H1 (cell line): ENCODE results near the gene PRKAG3. TPM values are rescaled to one million over a fixed set of nuclear protein-coding genes. Genes with fewer than 3 reads are reported as not detected.

ENCODE experiments used
- CTCF ChIA-PET: fragments of 300-600 bp; sonication (Branson Sonifier 250); formaldehyde crosslinking; loops from one replicate; lab custom pipeline; 2021; ENCODE audit not compliant: partially characterized antibody; lab: Charles Lee
- POLR2A ChIA-PET: fragments of 300-600 bp; sonication (Branson Sonifier 250); formaldehyde crosslinking; loops from one replicate; lab custom pipeline; 2021; ENCODE audit warnings: inconsistent platforms; ENCODE audit not compliant: partially characterized antibody; lab: Charles Lee
- DNase-seq, 2 experiments: peaks; one replicate each; pipeline versions ENCODE4 v3.0.0 to v3.0.0-alpha.2; 2010 to 2022; ENCODE audit warnings: low spot score in 2 of 2, low read depth in 1 of 2, mixed read lengths in 1 of 2
- FAIRE-seq: peaks from 2 replicates; lab custom pipeline; 2011; peaks lifted over from hg19 to GRCh38; lab: Jason Lieb, UNC
- H2AFZ ChIP-seq: 2 replicates; pipeline ENCODE4 v1.8.1; 2012; ENCODE audit warnings: low read length, inconsistent platforms
- H2AK5ac ChIP-seq: 2 replicates; pipeline ENCODE4 v1.6.1; 2013; ENCODE audit warnings: low read depth, low read length
- H2BK120ac ChIP-seq: replicated peaks from 2 replicates; pipeline ENCODE3; 2013; ENCODE audit warnings: low read depth, low read length, inconsistent platforms
- H2BK12ac ChIP-seq: 2 replicates; pipeline ENCODE4 v1.6.1; 2013; ENCODE audit warnings: low read depth, low read length
- H2BK15ac ChIP-seq: 2 replicates; pipeline ENCODE4 v1.6.1; 2013; ENCODE audit warnings: low read length
- H2BK20ac ChIP-seq: 2 replicates; pipeline ENCODE4 v1.6.1; 2013; ENCODE audit warnings: low read length
- H2BK5ac ChIP-seq: 2 replicates; pipeline ENCODE4 v1.6.1; 2013; ENCODE audit warnings: low read depth, low read length
- H3K14ac ChIP-seq: 2 replicates; pipeline ENCODE4 v1.6.1; 2013; ENCODE audit warnings: inconsistent platforms; ENCODE audit not compliant: insufficient read length
- H3K18ac ChIP-seq: 2 replicates; pipeline ENCODE4 v1.6.1; 2013; ENCODE audit warnings: low read length; ENCODE audit errors: extremely low read depth
- H3K23ac ChIP-seq: 2 replicates; pipeline ENCODE4 v1.6.1; 2013; ENCODE audit warnings: inconsistent platforms; ENCODE audit not compliant: insufficient read length
- H3K23me2 ChIP-seq: 2 replicates; pipeline ENCODE4 v1.6.1; 2013; ENCODE audit warnings: low read depth, low read length
- H3K27ac ChIP-seq: 2 replicates; pipeline ENCODE4 v1.6.1; 2011; ENCODE audit warnings: low read depth, low read length, inconsistent platforms
- H3K27me3 ChIP-seq, 4 experiments: replicated peaks in 1 of 4; 1 replicate in 1 of 4; 2 replicates in 3 of 4; pipeline versions ENCODE4 v1.6.1 to v1.8.1; 2011 to 2013; ENCODE audit warnings: low read length in 3 of 4, mild to moderate bottlenecking in 3 of 4, inconsistent platforms in 2 of 4, mixed read lengths in 2 of 4, moderate library complexity in 1 of 4; ENCODE audit not compliant: control insufficient read depth in 3 of 4, insufficient read depth in 3 of 4; ENCODE audit errors: extremely low read depth in 1 of 4
- H3K36me3 ChIP-seq, 4 experiments: 2 replicates each; pipeline versions ENCODE4 v1.6.1 to v1.8.1; 2011 to 2013; ENCODE audit warnings: mild to moderate bottlenecking in 4 of 4, low read length in 3 of 4, moderate library complexity in 2 of 4, control low read depth in 1 of 4, inconsistent platforms in 1 of 4; ENCODE audit not compliant: insufficient read depth in 4 of 4, control insufficient read depth in 2 of 4
- H3K4ac ChIP-seq: replicated peaks from 2 replicates; pipeline ENCODE3; 2013; ENCODE audit warnings: low read length, low read depth, mixed read lengths, inconsistent platforms; ENCODE audit not compliant: insufficient read length
- H3K4me1 ChIP-seq, 4 experiments: replicated peaks in 1 of 4; 1 replicate in 1 of 4; 2 replicates in 3 of 4; pipeline versions ENCODE4 v1.6.1 to v1.8.1; 2011 to 2013; ENCODE audit warnings: low read length in 3 of 4, inconsistent platforms in 2 of 4, mixed read lengths in 1 of 4; ENCODE audit not compliant: insufficient read depth in 4 of 4, control insufficient read depth in 3 of 4
- H3K4me2 ChIP-seq, 2 experiments: 2 replicates each; pipeline versions ENCODE4 v1.6.1 to v1.8.1; 2011 to 2013; ENCODE audit warnings: low read depth in 2 of 2, low read length in 2 of 2, control low read depth in 1 of 2, inconsistent platforms in 1 of 2, mild to moderate bottlenecking in 1 of 2; ENCODE audit not compliant: insufficient read depth in 1 of 2
- H3K4me3 ChIP-seq, 4 experiments: fragments of 200-600, 300-600 bp in 1 of 4; sonication (generic), shearing (Covaris generic), sonication (Bioruptor Twin) in 1 of 4; 2 replicates each; pipeline versions ENCODE4 v1.5.1 to v1.8.1; 2011 to 2016; ENCODE audit warnings: low read length in 4 of 4, low read depth in 3 of 4, control low read depth in 2 of 4, inconsistent platforms in 2 of 4, mild to moderate bottlenecking in 2 of 4, mixed read lengths in 1 of 4, moderate library complexity in 1 of 4; ENCODE audit not compliant: insufficient read depth in 2 of 4; ENCODE audit errors: extremely low read depth in 1 of 4
- H3K56ac ChIP-seq: replicated peaks from 2 replicates; pipeline ENCODE3; 2013; ENCODE audit warnings: low read depth, mild to moderate bottlenecking, mixed read lengths, low read length, inconsistent platforms; ENCODE audit not compliant: insufficient read length
- H3K79me1 ChIP-seq: 2 replicates; pipeline ENCODE4 v1.6.1; 2013; ENCODE audit warnings: low read depth, low read length, control low read depth
- H3K79me2 ChIP-seq, 2 experiments: 2 replicates each; pipeline versions ENCODE4 v1.6.1 to v1.8.1; 2012 to 2013; ENCODE audit warnings: low read length in 2 of 2, mild to moderate bottlenecking in 2 of 2, inconsistent platforms in 1 of 2; ENCODE audit not compliant: insufficient read depth in 2 of 2, control insufficient read depth in 1 of 2
- H3K9ac ChIP-seq, 4 experiments: replicated peaks in 1 of 4; 1 replicate in 1 of 4; 2 replicates in 3 of 4; pipeline versions ENCODE4 v1.6.1 to v1.8.1; 2011 to 2013; ENCODE audit warnings: low read depth in 3 of 4, low read length in 3 of 4, control low read depth in 2 of 4, mild to moderate bottlenecking in 2 of 4, moderate library complexity in 2 of 4, inconsistent platforms in 1 of 4; ENCODE audit errors: extremely low read depth in 1 of 4
- H3K9me3 ChIP-seq, 2 experiments: 2 replicates each; pipeline versions ENCODE4 v1.6.1 to v1.8.1; 2012 to 2013; ENCODE audit warnings: mild to moderate bottlenecking in 2 of 2, moderate library complexity in 2 of 2, control low read depth in 1 of 2, inconsistent platforms in 1 of 2, low read depth in 1 of 2, low read length in 1 of 2, mixed read lengths in 1 of 2; ENCODE audit not compliant: insufficient read depth in 2 of 2
- H4K20me1 ChIP-seq, 2 experiments: replicated peaks in 1 of 2; 2 replicates each; pipeline versions ENCODE3 to v1.8.1; 2011 to 2013; ENCODE audit warnings: inconsistent platforms in 2 of 2, low read length in 2 of 2, mild to moderate bottlenecking in 1 of 2; ENCODE audit not compliant: insufficient read depth in 2 of 2, control insufficient read depth in 1 of 2
- H4K5ac ChIP-seq: 2 replicates; pipeline ENCODE4 v1.6.1; 2013; ENCODE audit warnings: low read length, low read depth, mixed read lengths, inconsistent platforms; ENCODE audit not compliant: insufficient read length
- H4K8ac ChIP-seq: 2 replicates; pipeline ENCODE4 v1.8.0; 2013; ENCODE audit warnings: mild to moderate bottlenecking, moderate library complexity, low read length, inconsistent platforms; ENCODE audit not compliant: insufficient read depth; ENCODE audit errors: extremely low read depth
- H4K91ac ChIP-seq: replicated peaks from 2 replicates; pipeline ENCODE3; 2013; ENCODE audit warnings: low read length, mixed read lengths, inconsistent platforms; ENCODE audit not compliant: insufficient read length
- JUND ChIP-seq: IDR thresholded peaks from 2 replicates; pipeline ENCODE4 v1.6.1; 2011; ENCODE audit warnings: mild to moderate bottlenecking, improper control_type of control experiment, low read length
- MAFK ChIP-seq: IDR thresholded peaks from 2 replicates; pipeline ENCODE4 v1.6.1; 2012; ENCODE audit warnings: low read depth, mild to moderate bottlenecking, improper control_type of control experiment, low read length
- NRF1 ChIP-seq: IDR thresholded peaks from 2 replicates; pipeline ENCODE4 v1.6.1; 2011; ENCODE audit warnings: mild to moderate bottlenecking, low read depth, low read length, improper control_type of control experiment
- POU5F1 ChIP-seq: IDR thresholded peaks from 2 replicates; pipeline ENCODE4 v1.6.1; 2011; ENCODE audit warnings: low read depth, mild to moderate bottlenecking, low read length, moderate library complexity
- WGBS, 2 experiments: shearing (Covaris generic) in 1 of 2; methylation state at CpG; one replicate each; pipeline versions ENCODE4 v1.1.6 to v1.1.7; 2013 to 2015; ENCODE audit warnings: low lambda C conversion rate in 2 of 2, mixed read lengths in 2 of 2, inconsistent platforms in 1 of 2, low coverage in 1 of 2, missing lambda C conversion rate in 1 of 2; ENCODE audit not compliant: insufficient replicate concordance in 2 of 2, insufficient coverage in 1 of 2, insufficient read length in 1 of 2; ENCODE audit errors: extremely low coverage in 1 of 2, missing lambda C conversion rate in 1 of 2; 5-methylcytosine and 5-hydroxymethylcytosine counted together
- polyA plus RNA-seq, 7 experiments: library from polyadenylated mRNA; depleted of rRNA in 3 of 7; stranded (reverse) in 5 of 7; unstranded in 2 of 7; fragments of >200 nt in 5 of 7; fragments of 200-250 nt in 2 of 7; gene quantifications; 1 replicate in 5 of 7; 2 replicates in 1 of 7; 4 replicates in 1 of 7; pipeline versions ENCODE4 v1.2.1 to v1.2.3, GENCODE V29; 2011 to 2013; ENCODE audit warnings: missing spikeins in 2 of 7, mixed read lengths in 2 of 7
- total RNA-seq: library from RNA; stranded (reverse); fragmentation: NEBNext Ultra II Directional; extraction: Animal tissue kit (Norgen Biotek cat#: 25700); gene quantifications from 2 replicates; pipeline ENCODE4 v1.2.1, GENCODE V29; 2021

PRKAG3 gene
- total and polyA plus RNA-seq, 2 of the 8 experiments (the other 6 are each of a cell fraction or from before 2014, with no cell fraction given): not detected

DNA sequence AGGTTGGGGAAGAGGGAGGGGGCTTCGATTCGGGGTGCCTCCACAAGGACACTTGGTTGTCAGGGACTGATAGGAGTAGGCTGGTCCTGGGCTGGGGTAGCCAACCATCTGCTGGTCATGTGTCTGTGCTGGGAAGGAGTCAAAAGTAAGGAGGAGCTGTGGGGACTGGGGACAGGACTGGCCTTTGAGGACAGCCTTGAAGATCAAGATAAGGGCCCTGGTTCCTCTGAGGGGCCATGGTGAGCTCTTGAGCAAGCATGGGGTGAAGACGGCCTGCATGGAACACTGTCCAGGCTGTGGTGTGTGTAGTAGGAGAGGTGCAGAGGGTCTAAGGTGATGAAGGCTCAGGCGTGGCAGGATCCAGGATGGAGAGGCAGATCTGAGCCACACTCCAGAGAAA is 47.9 kb downstream of the PRKAG3 start:
- Histone ChIP-seq H3K36me3 (no peaks in the 10 kb centered on the region), H3K9me3 (no peaks in the 10 kb centered on the region), H3K56ac (no peak overlapping the region), H3K18ac (no peak overlapping the region), H2BK120ac (no peak overlapping the region), H3K27ac (no peak overlapping the region), H4K20me1 (peaks cover 0 to 3% of the 10 kb centered on the region in 2 experiments), H4K8ac (no peak overlapping the region), H2BK12ac (no peak overlapping the region), H4K5ac (no peak overlapping the region), H2AK5ac (no peak overlapping the region), H3K4me2 (no peak overlapping the region), H2BK15ac (no peak overlapping the region), H3K79me2 (no peaks in the 10 kb centered on the region), H3K14ac (no peak overlapping the region), H3K79me1 (no peaks in the 10 kb centered on the region), H3K4me1 (peaks cover 0 to 2% (median under 1%) of the 10 kb centered on the region in 4 experiments; a peak in 1 of 7 replicates), H3K4ac (no peak overlapping the region), H2AFZ (no peak overlapping the region), H4K91ac (no peak overlapping the region), H2BK5ac (no peak overlapping the region), H3K23me2 (peaks cover 8% of the 10 kb centered on the region), H3K9ac (no peak overlapping the region), H3K23ac (no peak overlapping the region), H2BK20ac (no peak overlapping the region), H3K27me3 (peaks cover 4 to 33% (median 25%) of the 10 kb centered on the region in 4 experiments), H3K4me3 (no peak overlapping the region)
- 81% methylated on average over 4 of the region's 4 CpGs; no CpG with 5 or more reads in 1 of the 2 experiments for WGBS, 2 experiments
- ChIA-PET POLR2A (interaction anchor here (3.5 kb wide), 1 partner anchor 12 kb away, joined by 10 read pairs; no protein-coding TSS in a partner anchor), CTCF (interaction anchor here (0.9 to 1.2 kb wide), 2 partner anchors 12 to 176 kb away, joined by 3 read pairs; partner anchors contain the start of gene CDK5R2)
- FAIRE-seq: no peak
- DNase-seq: no peak
- TF ChIP-seq MAFK: no peak
- no peak for TF ChIP-seq NRF1
- TF ChIP-seq POU5F1: no peak
- TF ChIP-seq JUND: no peak
